SIG-M5 (cell line): ENCODE data around the gene SLFN14.
"Not testable (repeated sequence)": the region's sequence is repeated elsewhere in the genome, so short reads cannot be mapped to it uniquely, and the experiment has no call there.

Source experiments
- DNase-seq: peaks from one replicate; lab custom pipeline; 2025; lab: John Stamatoyannopoulos, UW

SLFN14 gene

GRCh38 chr17:35521654-35522256 lies 38.9 kb downstream of the SLFN14 start:
- DNase-seq, result not testable (repeated sequence)

- DNase-seq, result no peak
These were observed 39.5 kb downstream of the SLFN14 start for GRCh38 chr17:35521150-35521549.

GRCh38 chr17:35519906-35520442 lies 40.6 kb downstream of the SLFN14 start:
- no peak for DNase-seq

- DNase-seq, result no peak
These were observed 41.2 kb downstream of the SLFN14 start for GRCh38 chr17:35519439-35519838.

GRCh38 chr17:35518431-35518830 lies 42.2 kb downstream of the SLFN14 start:
- DNase-seq, result not testable (repeated sequence)

- DNase-seq, result no peak
These were observed 45.6 kb downstream of the SLFN14 start for GRCh38 chr17:35515027-35515426.

GRCh38 chr17:35514564-35514963 lies 46.1 kb downstream of the SLFN14 start:
- DNase-seq, result no peak
